Liver (tissue), 9 donors: Measurements from ENCODE around the gene ZBTB2. TPM values are rescaled to one million over a fixed set of nuclear protein-coding genes. Genes with fewer than 3 reads are reported as not detected.

Source experiments
- DNase-seq: peaks from one replicate; pipeline ENCODE4 v3.0.0-alpha.2; 2017; ENCODE audit warnings: low spot score
- H3K27ac ChIP-seq, 2 donors: one replicate each; pipeline ENCODE4 v1.7.0; 2013; ENCODE audit warnings: inconsistent platforms in 2 of 2, low read length in 2 of 2, control low read depth in 1 of 2, low read depth in 1 of 2, mild to moderate bottlenecking in 1 of 2
- H3K27me3 ChIP-seq, 4 donors: one replicate each; pipeline versions ENCODE4 v1.6.1 to v1.7.0; 2013; ENCODE audit warnings: low read length in 3 of 4, inconsistent platforms in 1 of 4, mild to moderate bottlenecking in 1 of 4, moderate library complexity in 1 of 4; ENCODE audit not compliant: control insufficient read depth in 4 of 4, insufficient read depth in 4 of 4
- H3K36me3 ChIP-seq, 4 donors: one replicate each; pipeline versions ENCODE4 v1.6.1 to v1.7.0; 2013; ENCODE audit warnings: low read length in 3 of 4, mild to moderate bottlenecking in 3 of 4, low read depth in 1 of 4, moderate library complexity in 1 of 4; ENCODE audit not compliant: control insufficient read depth in 4 of 4, insufficient read depth in 3 of 4
- H3K4me1 ChIP-seq, 4 donors: one replicate each; pipeline versions ENCODE4 v1.6.1 to v1.7.0; 2013; ENCODE audit warnings: low read length in 3 of 4, mild to moderate bottlenecking in 3 of 4, moderate library complexity in 1 of 4; ENCODE audit not compliant: control insufficient read depth in 4 of 4, insufficient read depth in 4 of 4
- H3K4me3 ChIP-seq, 3 donors: one replicate each; pipeline versions ENCODE4 v1.6.1 to v1.7.0; 2013; ENCODE audit warnings: low read length in 3 of 3, control low read depth in 1 of 3, low read depth in 1 of 3, mild to moderate bottlenecking in 1 of 3
- H3K9ac ChIP-seq, 2 donors: one replicate each; pipeline ENCODE4 v1.7.0; 2013; ENCODE audit warnings: low read length in 2 of 2, mild to moderate bottlenecking in 2 of 2, moderate library complexity in 2 of 2, control low read depth in 1 of 2, low read depth in 1 of 2
- H3K9me3 ChIP-seq, 4 donors: one replicate each; pipeline versions ENCODE4 v1.6.1 to v1.7.0; 2013; ENCODE audit warnings: low read length in 3 of 4; ENCODE audit not compliant: control insufficient read depth in 4 of 4
- CTCF ChIP-seq: fragments of 150-350 bp; IDR thresholded peaks from 2 replicates; pipeline ENCODE4 v1.5.1; 2017; ENCODE audit warnings: improper control_type of control experiment, low read depth, low read length; ENCODE audit not compliant: missing input control
- EGR1 ChIP-seq, 2 donors: IDR thresholded peaks; 2 replicates each; pipeline ENCODE4 v1.6.1; 2016 to 2018; ENCODE audit warnings: antibody characterized with exemption in 2 of 2, low read depth in 2 of 2
- FOXA1 ChIP-seq: IDR thresholded peaks from 2 replicates; pipeline ENCODE4 v1.6.1; 2016; ENCODE audit warnings: antibody characterized with exemption
- FOXA2 ChIP-seq: IDR thresholded peaks from 2 replicates; pipeline ENCODE4 v1.6.1; 2016; ENCODE audit warnings: antibody characterized with exemption
- GABPA ChIP-seq, 2 donors: IDR thresholded peaks in 1 of 2; conservative IDR thresholded peaks in 1 of 2; 2 replicates each; pipeline ENCODE4 v1.6.1; 2016; ENCODE audit warnings: antibody characterized with exemption in 2 of 2, mild to moderate bottlenecking in 1 of 2, moderate library complexity in 1 of 2
- HNF4A ChIP-seq, 2 donors: conservative IDR thresholded peaks; 2 replicates each; pipeline ENCODE4 v1.6.1; 2016; ENCODE audit warnings: antibody characterized with exemption in 2 of 2, mild to moderate bottlenecking in 2 of 2
- HNF4G ChIP-seq: IDR thresholded peaks from 2 replicates; pipeline ENCODE4 v1.6.1; 2016; ENCODE audit warnings: antibody characterized with exemption
- JUND ChIP-seq, 2 donors: IDR thresholded peaks; 2 replicates each; pipeline ENCODE4 v1.6.1; 2016; ENCODE audit warnings: antibody characterized with exemption in 2 of 2
- MAX ChIP-seq: IDR thresholded peaks from 2 replicates; pipeline ENCODE4 v1.6.1; 2016; ENCODE audit warnings: antibody characterized with exemption
- RAD21 ChIP-seq, 2 donors: IDR thresholded peaks; 2 replicates each; pipeline ENCODE4 v1.6.1; 2016; ENCODE audit warnings: antibody characterized with exemption in 2 of 2, mild to moderate bottlenecking in 2 of 2
- REST ChIP-seq: IDR thresholded peaks from 2 replicates; pipeline ENCODE4 v1.6.1; 2016; ENCODE audit warnings: antibody characterized with exemption, mild to moderate bottlenecking
- RXRA ChIP-seq, 2 donors: IDR thresholded peaks; 2 replicates each; pipeline ENCODE4 v1.6.1; 2017 to 2018; ENCODE audit warnings: antibody characterized with exemption in 2 of 2, mild to moderate bottlenecking in 1 of 2
- SP1 ChIP-seq: IDR thresholded peaks from 2 replicates; pipeline ENCODE4 v1.6.1; 2018; ENCODE audit warnings: antibody characterized with exemption, mild to moderate bottlenecking
- YY1 ChIP-seq: IDR thresholded peaks from 2 replicates; pipeline ENCODE4 v1.6.1; 2016; ENCODE audit warnings: antibody characterized with exemption, mild to moderate bottlenecking
- ZBTB33 ChIP-seq: IDR thresholded peaks from 2 replicates; pipeline ENCODE4 v1.6.1; 2016; ENCODE audit warnings: antibody characterized with exemption
- WGBS: extraction: QIAGEN DNeasy Blood & Tissue Kit; methylation state at CpG from one replicate; pipeline ENCODE4 v1.1.7; 2013; 5-methylcytosine and 5-hydroxymethylcytosine counted together
- polyA plus RNA-seq, 2 donors: library from polyadenylated mRNA; stranded (reverse) in 1 of 2; unstranded in 1 of 2; fragments of 200-250 nt in 1 of 2; fragments of >200 nt in 1 of 2; fragmentation: Nextera tagmentation in 1 of 2; extraction: Ambion mirVana in 1 of 2; gene quantifications; one replicate each; pipeline versions ENCODE4 v1.2.1 to v1.2.3, GENCODE V29; 2013 to 2015
- total RNA-seq, 2 donors: library from RNA; depleted of rRNA; stranded (reverse); fragments of >200 nt; gene quantifications; one replicate each; pipeline ENCODE4 v1.2.3, GENCODE V29; 2014
- donor health status: healthy.
- donor health status: healthy.
- donor health status: healthy.
- donor health status: healthy.
- donor health status: healthy.

ZBTB2 gene
- total and polyA plus RNA-seq, 4 donors: 2.5 to 4.2 (median 3.0) TPM

DNA sequence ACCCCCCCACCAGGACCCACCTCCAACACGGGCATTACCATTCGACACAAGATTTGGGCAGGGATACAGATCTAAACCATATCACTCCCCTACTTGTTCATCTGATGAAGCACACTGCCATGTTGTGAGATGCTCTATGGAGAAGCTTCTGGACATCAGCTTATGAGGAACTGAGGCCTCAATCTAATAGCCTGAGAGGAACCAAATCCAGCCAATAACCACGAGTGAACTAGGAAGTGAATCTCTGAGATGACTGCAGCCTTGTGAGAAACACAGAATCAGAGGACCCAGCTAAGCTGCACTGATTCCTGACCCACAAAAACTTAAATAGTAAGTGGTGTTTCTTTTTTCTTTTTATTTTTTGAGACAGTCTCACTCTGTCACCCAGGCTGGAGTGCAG lies 21.6 kb upstream of the ZBTB2 start:
- 97% methylated on average over 3 of the region's 3 CpGs for WGBS
- H3K4me3 ChIP-seq: no peak overlapping the region
- no peaks in the 10 kb centered on the region for H3K27me3 ChIP-seq
- DNase-seq: no peak
- peaks cover 5 to 54% (median 32%) of the 10 kb centered on the region in 4 donors for H3K36me3 ChIP-seq
- no peaks in the 10 kb centered on the region for H3K4me1 ChIP-seq
- TF ChIP-seq FOXA1 (no peak), HNF4G (no peak)
- H3K9ac ChIP-seq: no peak overlapping the region
- no peak overlapping the region for H3K27ac ChIP-seq
- H3K9me3 ChIP-seq: no peaks in the 10 kb centered on the region

DNA sequence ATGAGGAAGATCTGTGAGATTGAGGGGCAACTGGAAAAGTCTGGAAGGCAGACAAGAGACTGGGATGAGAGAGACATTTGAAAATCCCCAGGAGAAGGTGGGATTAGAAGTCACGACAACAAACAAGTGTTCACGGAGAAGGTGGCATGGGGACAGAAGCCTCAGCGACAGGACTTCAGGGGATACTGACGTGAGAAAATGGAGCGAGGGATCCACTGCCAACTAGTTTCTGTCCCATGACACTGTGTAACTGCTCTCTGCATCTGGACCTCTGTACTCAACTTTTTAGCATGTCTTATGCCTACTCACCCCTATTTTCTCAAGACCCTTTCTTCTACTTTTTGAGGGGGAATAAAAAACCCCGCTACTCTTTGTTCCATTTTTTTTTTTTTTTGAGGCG lies 18.3 kb upstream of the ZBTB2 start:
- no peaks in the 10 kb centered on the region for H3K9me3 ChIP-seq
- no peak overlapping the region for H3K4me3 ChIP-seq
- no peak overlapping the region for H3K9ac ChIP-seq
- WGBS: 97% methylated on average over 7 of the region's 7 CpGs
- H3K27ac ChIP-seq: no peak overlapping the region
- TF ChIP-seq GABPA (IDR thresholded peaks at IDR 0.05 in 1 of 2, conservative IDR thresholded peaks at IDR 0.05 in 1 of 2) (no peak), SP1 (no peak), ZBTB33 (no peak), EGR1 (IDR thresholded peaks at IDR 0.05; ENCODE audit: low read depth in 2 of 2) (no peak), HNF4G (no peak), FOXA2 (no peak), CTCF (no peak), HNF4A (conservative IDR thresholded peaks at IDR 0.05) (no peak), FOXA1 (no peak), JUND (IDR thresholded peaks at IDR 0.05) (no peak), RXRA (IDR thresholded peaks at IDR 0.05) (no peak), REST (no peak), YY1 (no peak), RAD21 (IDR thresholded peaks at IDR 0.05) (no peak), MAX (no peak)
- H3K36me3 ChIP-seq: peaks cover 5 to 40% (median 23%) of the 10 kb centered on the region in 4 donors
- no peak for DNase-seq
- H3K4me1 ChIP-seq: no peaks in the 10 kb centered on the region
- no peaks in the 10 kb centered on the region for H3K27me3 ChIP-seq
